Measurements from ENCODE around the gene COMT.

DNA sequence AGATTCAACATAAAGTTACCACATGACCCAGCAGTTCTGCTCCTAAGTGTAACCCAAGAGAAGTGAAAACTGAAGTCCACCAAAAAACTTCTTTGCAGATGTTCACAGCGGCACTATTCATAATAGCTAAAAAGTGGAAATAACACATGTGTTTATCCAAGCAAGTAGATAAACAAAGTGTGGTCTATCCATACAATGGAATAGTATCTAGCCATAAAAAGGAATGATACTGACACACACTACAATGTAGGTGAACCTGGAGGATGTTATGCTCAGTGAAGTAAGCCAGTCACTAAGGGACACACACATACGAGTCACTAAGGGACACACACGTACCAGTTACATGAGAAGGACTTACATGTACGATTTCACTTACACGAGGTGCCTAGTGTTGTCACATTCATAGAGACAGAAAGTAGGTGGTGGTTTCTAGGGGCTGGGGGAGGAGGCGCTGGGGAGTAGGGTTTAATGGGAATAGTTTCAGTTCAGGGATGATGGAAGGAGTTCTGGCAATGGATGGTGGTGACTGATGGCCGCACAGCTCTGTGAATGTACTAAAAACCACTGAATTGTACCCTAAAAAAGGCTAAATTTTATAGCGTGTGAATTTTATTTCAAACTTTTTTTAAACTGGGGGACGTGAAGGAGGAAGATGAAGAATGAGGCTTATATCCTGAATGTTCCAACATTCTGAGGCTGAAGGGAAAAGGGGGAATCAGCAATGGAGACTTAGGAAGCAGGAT, 27.2 kb upstream of the COMT start:
- no peak for TF ChIP-seq EZH2phosphoT487 (IDR thresholded peaks at IDR 0.05; ENCODE audit: insufficient read depth, low read depth)
- TF ChIP-seq EZH2 (IDR thresholded peaks at IDR 0.05; ENCODE audit: insufficient read depth, poor library complexity, severe bottlenecking) = no peak
